Type B pancreatic cell (in vitro differentiated cells): Measurements from ENCODE around the gene COMMD8. TPM values are rescaled to one million over a fixed set of nuclear protein-coding genes. Genes with fewer than 3 reads are reported as not detected.

Experiments used
- DNase-seq: peaks from one replicate; pipeline ENCODE4 v3.0.0; 2021; ENCODE audit warnings: mixed read lengths; ENCODE audit not compliant: unreplicated experiment; ENCODE audit errors: extremely low spot score
- H3K27ac Mint-ChIP-seq: 2 replicates; pipeline ENCODE4 v1.8.0; 2021; ENCODE audit warnings: mild to moderate bottlenecking, mixed read lengths
- H3K27me3 Mint-ChIP-seq: 2 replicates; pipeline ENCODE4 v1.8.0; 2021; ENCODE audit warnings: mixed read lengths
- H3K36me3 Mint-ChIP-seq: 2 replicates; pipeline ENCODE4 v1.8.0; 2021; ENCODE audit warnings: mixed read lengths
- H3K4me1 Mint-ChIP-seq: one replicate; pipeline ENCODE4 v1.8.0; 2021; ENCODE audit warnings: mixed read lengths; ENCODE audit not compliant: unreplicated experiment
- H3K4me3 Mint-ChIP-seq: 2 replicates; pipeline ENCODE4 v1.8.0; 2021; ENCODE audit warnings: mild to moderate bottlenecking, mixed read lengths
- H3K9me3 Mint-ChIP-seq: 2 replicates; pipeline ENCODE4 v1.8.0; 2021; ENCODE audit warnings: mixed read lengths
- CTCF ChIP-seq: fragments of 200-600 bp; sonication (generic); conservative IDR thresholded peaks from 2 replicates; pipeline ENCODE4 v1.5.0; 2021; ENCODE audit warnings: antibody characterized with exemption, mild to moderate bottlenecking
- total RNA-seq: library from RNA; stranded (reverse); gene quantifications from 2 replicates; pipeline ENCODE4 v1.2.1, GENCODE V29; 2021; ENCODE audit warnings: low replicate concordance

The COMMD8 gene
- total RNA-seq, 1 donor from 2014 or later = 12.8 TPM

GRCh38 chr4:47413521-47413920, 50.0 kb downstream of the COMMD8 start:
- DNase-seq = no peak
- Mint-ChIP-seq H3K4me3 (no peak overlapping the region), H3K9me3 (no peaks in the 10 kb centered on the region), H3K27ac (no peak overlapping the region), H3K36me3 (no peaks in the 10 kb centered on the region), H3K4me1 (peaks cover 16% of the 10 kb centered on the region), H3K27me3 (no peaks in the 10 kb centered on the region)
- TF ChIP-seq CTCF = no peak

- peaks cover 16% of the 10 kb centered on the region for H3K4me1 Mint-ChIP-seq
- no peak overlapping the region for H3K27ac Mint-ChIP-seq
- no peaks in the 10 kb centered on the region for H3K36me3 Mint-ChIP-seq
- H3K4me3 Mint-ChIP-seq = no peak overlapping the region
- no peak for TF ChIP-seq CTCF
- H3K27me3 Mint-ChIP-seq = no peaks in the 10 kb centered on the region
- H3K9me3 Mint-ChIP-seq = no peaks in the 10 kb centered on the region
- no peak for DNase-seq
Measured at GRCh38 chr4:47410271-47410670, 53.2 kb downstream of the COMMD8 start.

- Mint-ChIP-seq H3K36me3 (no peaks in the 10 kb centered on the region), H3K4me3 (no peak overlapping the region), H3K9me3 (no peaks in the 10 kb centered on the region), H3K27ac (no peak overlapping the region), H3K4me1 (peaks cover 6% of the 10 kb centered on the region), H3K27me3 (peaks cover 3% of the 10 kb centered on the region)
- no peak for DNase-seq
- no peak for TF ChIP-seq CTCF
Measured at GRCh38 chr4:47406408-47406807, 57.1 kb downstream of the COMMD8 start.

Other genes starting within 250 kb of the COMMD8 start
- gene ATP10D, start 21.6 kb upstream of the COMMD8 start, total RNA-seq = 17.1 and 33.5 TPM in 2 replicates